Measurements from ENCODE around the gene GLT1D1.
A peak's percentile ranks its signal among the peaks of the same experiment; 100 is the strongest.

GLT1D1 gene

GRCh38 chr12:128969480-128970055, 116.3 kb downstream of the GLT1D1 start:
- peak; percentile 82 for DNase-seq

GRCh38 chr12:128970110-128970509, 116.8 kb downstream of the GLT1D1 start:
- DNase-seq: no peak

- no peak for DNase-seq
Observed at GRCh38 chr12:128970941-128971340, 117.7 kb downstream of the GLT1D1 start.

GRCh38 chr12:128971802-128972201, 118.5 kb downstream of the GLT1D1 start:
- no peak for DNase-seq

- no peak for DNase-seq
Observed at GRCh38 chr12:128973883-128974681, 120.8 kb downstream of the GLT1D1 start.

GRCh38 chr12:128974881-128975280, 121.6 kb downstream of the GLT1D1 start:
- no peak for DNase-seq

GRCh38 chr12:128976120-128976738, 123.0 kb downstream of the GLT1D1 start:
- DNase-seq: no peak

- no peak for DNase-seq
Observed at GRCh38 chr12:128977441-128977840, 124.2 kb downstream of the GLT1D1 start.

GRCh38 chr12:128978067-128978466, 124.8 kb downstream of the GLT1D1 start:
- DNase-seq: no peak

GRCh38 chr12:128980623-128981022, 127.3 kb downstream of the GLT1D1 start:
- DNase-seq: no peak

GRCh38 chr12:128981971-128982533, 128.8 kb downstream of the GLT1D1 start:
- no peak for DNase-seq

- DNase-seq: no peak
Observed at GRCh38 chr12:128982933-128983332, 129.7 kb downstream of the GLT1D1 start.

GRCh38 chr12:128983371-128983770, 130.1 kb downstream of the GLT1D1 start:
- DNase-seq: no peak

GRCh38 chr12:128986957-128987356, 133.7 kb downstream of the GLT1D1 start:
- DNase-seq: no peak

GRCh38 chr12:128989287-128989686, 136.0 kb downstream of the GLT1D1 start:
- DNase-seq: no peak

- no peak for DNase-seq
Observed at GRCh38 chr12:128991716-128992115, 138.4 kb downstream of the GLT1D1 start.

GRCh38 chr12:128992116-128992515, 138.8 kb downstream of the GLT1D1 start:
- DNase-seq: no peak

GRCh38 chr12:128992550-128992949, 139.3 kb downstream of the GLT1D1 start:
- DNase-seq: no peak

- DNase-seq: no peak
Observed at GRCh38 chr12:128994856-128995255, 141.6 kb downstream of the GLT1D1 start.

- DNase-seq: no peak
Observed at GRCh38 chr12:128995619-128996018, 142.3 kb downstream of the GLT1D1 start.

GRCh38 chr12:129001826-129002225, 148.5 kb downstream of the GLT1D1 start:
- DNase-seq: no peak

GRCh38 chr12:129002427-129002826, 149.1 kb downstream of the GLT1D1 start:
- DNase-seq: no peak

- DNase-seq: no peak
Observed at GRCh38 chr12:129005416-129005815, 152.1 kb downstream of the GLT1D1 start.

- no peak for DNase-seq
Observed at GRCh38 chr12:129005829-129006228, 152.6 kb downstream of the GLT1D1 start.
